Keratinocyte (primary cell): ENCODE measurements around the gene CD276. TPM values are rescaled to one million over a fixed set of nuclear protein-coding genes. Genes with fewer than 3 reads are reported as not detected.

Experiments
- DNase-seq: peaks from one replicate; pipeline ENCODE4 v3.0.0-alpha.2; 2011; ENCODE audit warnings: low read depth, missing footprints, low spot score
- FAIRE-seq: peaks from 2 replicates; lab custom pipeline; 2011; peaks lifted over from hg19 to GRCh38; lab: Jason Lieb, UNC
- H2AFZ ChIP-seq: 2 replicates; pipeline ENCODE4 v1.6.0; 2012; ENCODE audit warnings: low read length, control low read depth, inconsistent platforms; ENCODE audit not compliant: control insufficient read depth
- H3K27ac ChIP-seq: 2 replicates; pipeline ENCODE4 v1.5.1; 2011; ENCODE audit warnings: low read length; ENCODE audit not compliant: control insufficient read depth, insufficient read depth
- H3K27me3 ChIP-seq: 3 replicates; pipeline ENCODE4 v1.6.0; 2011; ENCODE audit warnings: low read length; ENCODE audit not compliant: control insufficient read depth, insufficient read depth; ENCODE audit errors: extremely low read depth
- H3K36me3 ChIP-seq, 2 experiments: 2 replicates in 1 of 2; 3 replicates in 1 of 2; pipeline ENCODE4 v1.5.1; 2011; ENCODE audit warnings: low read length in 2 of 2, mild to moderate bottlenecking in 1 of 2; ENCODE audit not compliant: control insufficient read depth in 2 of 2, insufficient read depth in 2 of 2; ENCODE audit errors: extremely low read depth in 1 of 2
- H3K4me1 ChIP-seq: 3 replicates; pipeline ENCODE4 v1.5.1; 2011; ENCODE audit warnings: low read length; ENCODE audit not compliant: control insufficient read depth, insufficient read depth; ENCODE audit errors: extremely low read depth
- H3K4me2 ChIP-seq: 3 replicates; pipeline ENCODE4 v1.6.0; 2011; ENCODE audit warnings: low read depth, low read length; ENCODE audit not compliant: control insufficient read depth, insufficient read depth; ENCODE audit errors: extremely low read depth
- H3K4me3 ChIP-seq, 3 experiments: fragments of 200-600 bp in 1 of 3; sonication (generic) in 1 of 3; 2 replicates in 2 of 3; 3 replicates in 1 of 3; pipeline ENCODE4 v1.5.1; 2011 to 2016; ENCODE audit warnings: low read length in 3 of 3, mild to moderate bottlenecking in 3 of 3, control low read depth in 2 of 3, inconsistent platforms in 1 of 3, low read depth in 1 of 3, mixed read lengths in 1 of 3, mixed run types in 1 of 3, moderate library complexity in 1 of 3; ENCODE audit not compliant: control insufficient read depth in 2 of 3, insufficient read depth in 2 of 3; ENCODE audit errors: extremely low read depth in 1 of 3
- H3K79me2 ChIP-seq: 2 replicates; pipeline ENCODE4 v1.6.0; 2012; ENCODE audit warnings: low read length; ENCODE audit not compliant: control insufficient read depth, insufficient read depth
- H3K9ac ChIP-seq: 3 replicates; pipeline ENCODE4 v1.6.0; 2011; ENCODE audit warnings: low read length; ENCODE audit not compliant: control insufficient read depth, insufficient read depth; ENCODE audit errors: extremely low read depth
- H3K9me1 ChIP-seq: 3 replicates; pipeline ENCODE4 v1.6.0; 2011; ENCODE audit warnings: low read length; ENCODE audit not compliant: control insufficient read depth, insufficient read depth; ENCODE audit errors: extremely low read depth
- H3K9me3 ChIP-seq: 2 replicates; pipeline ENCODE4 v1.5.1; 2012; ENCODE audit warnings: low read depth, low read length; ENCODE audit not compliant: control insufficient read depth
- H4K20me1 ChIP-seq: 3 replicates; pipeline ENCODE4 v1.6.0; 2011; ENCODE audit warnings: low read length; ENCODE audit not compliant: control insufficient read depth, insufficient read depth; ENCODE audit errors: extremely low read depth
- EZH2 ChIP-seq: IDR thresholded peaks from one replicate; pipeline ENCODE4 v1.6.1; 2012; ENCODE audit warnings: inconsistent platforms, mild to moderate bottlenecking, low read length, moderate library complexity
- dilution Hi-C: fragments of 300-500 bp; cut with MboI; formaldehyde crosslinking; loops from one replicate; pipeline ENCODE4 v1.7.0; 2020; ENCODE audit warnings: low sequenced_read_pairs; ENCODE audit not compliant: extremely low pct_ligation_motif_present
- polyA plus RNA-seq, 5 experiments: library from polyadenylated mRNA; depleted of rRNA in 3 of 5; stranded (reverse) in 3 of 5; stranded (forward) in 1 of 5; unstranded in 1 of 5; fragments of >200 nt; gene quantifications; 1 replicate in 1 of 5; 2 replicates in 3 of 5; 3 replicates in 1 of 5; pipeline versions ENCODE4 v1.2.1 to v1.2.3, GENCODE V29; 2011 to 2012; ENCODE audit warnings: missing spikeins in 2 of 5, low read depth in 1 of 5, low replicate concordance in 1 of 5
- TF ChIP-seq, protein P1 (sequence below), 3 experiments: IDR thresholded peaks in 1 of 3; conservative IDR thresholded peaks in 1 of 3; optimal IDR thresholded peaks in 1 of 3; 2 replicates in 2 of 3; 3 replicates in 1 of 3; pipeline versions ENCODE3 to v1.5.1; 2011; ENCODE audit warnings: low read length in 3 of 3, mild to moderate bottlenecking in 3 of 3, moderate library complexity in 2 of 3, control low read depth in 1 of 3, inconsistent platforms in 1 of 3; ENCODE audit not compliant: insufficient read depth in 2 of 3; ENCODE audit errors: extremely low read depth in 1 of 3

The CD276 gene
- polyA plus RNA-seq, 1 donor (not counting 4 experiments of a cell fraction or from before 2014, with no cell fraction given) = 62.9 TPM

DNA sequence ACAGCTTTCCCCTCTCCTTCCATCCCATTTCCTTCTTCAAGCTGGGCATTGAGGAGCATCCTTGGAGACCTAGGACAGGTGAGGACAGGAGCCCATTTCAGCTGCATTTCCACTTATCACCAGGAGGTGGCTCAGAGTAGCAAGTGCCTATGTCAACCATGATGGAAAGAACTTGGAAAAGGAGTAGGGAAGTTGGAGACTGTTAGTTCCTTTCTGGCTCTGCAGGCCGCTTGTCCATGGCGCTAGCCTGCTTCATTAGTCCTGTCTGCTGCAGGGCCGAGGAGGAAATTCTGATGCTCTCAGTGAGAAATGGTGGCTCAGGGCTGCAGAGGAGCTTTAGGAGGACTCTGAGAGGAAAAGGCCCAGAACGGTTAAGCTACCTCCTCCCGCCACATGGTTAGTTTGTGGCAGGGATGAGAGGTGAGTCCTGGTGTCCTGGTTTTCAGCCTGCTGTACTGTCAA lies 7.0 kb upstream of the CD276 start:
- TF ChIP-seq, protein P1, sequence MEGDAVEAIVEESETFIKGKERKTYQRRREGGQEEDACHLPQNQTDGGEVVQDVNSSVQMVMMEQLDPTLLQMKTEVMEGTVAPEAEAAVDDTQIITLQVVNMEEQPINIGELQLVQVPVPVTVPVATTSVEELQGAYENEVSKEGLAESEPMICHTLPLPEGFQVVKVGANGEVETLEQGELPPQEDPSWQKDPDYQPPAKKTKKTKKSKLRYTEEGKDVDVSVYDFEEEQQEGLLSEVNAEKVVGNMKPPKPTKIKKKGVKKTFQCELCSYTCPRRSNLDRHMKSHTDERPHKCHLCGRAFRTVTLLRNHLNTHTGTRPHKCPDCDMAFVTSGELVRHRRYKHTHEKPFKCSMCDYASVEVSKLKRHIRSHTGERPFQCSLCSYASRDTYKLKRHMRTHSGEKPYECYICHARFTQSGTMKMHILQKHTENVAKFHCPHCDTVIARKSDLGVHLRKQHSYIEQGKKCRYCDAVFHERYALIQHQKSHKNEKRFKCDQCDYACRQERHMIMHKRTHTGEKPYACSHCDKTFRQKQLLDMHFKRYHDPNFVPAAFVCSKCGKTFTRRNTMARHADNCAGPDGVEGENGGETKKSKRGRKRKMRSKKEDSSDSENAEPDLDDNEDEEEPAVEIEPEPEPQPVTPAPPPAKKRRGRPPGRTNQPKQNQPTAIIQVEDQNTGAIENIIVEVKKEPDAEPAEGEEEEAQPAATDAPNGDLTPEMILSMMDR (optimal IDR thresholded peaks at IDR 0.05 in 1 of 3, IDR thresholded peaks at IDR 0.05 in 1 of 3, conservative IDR thresholded peaks at IDR 0.05 in 1 of 3; ENCODE audit: extremely low read depth in 1 of 3, insufficient read depth in 2 of 3, low read length in 3 of 3) = peak; percentile 88 to 95 (median 91)
- no peak for TF ChIP-seq EZH2
- Histone ChIP-seq H3K27me3 (no peaks in the 10 kb centered on the region), H3K4me1 (no peaks in the 10 kb centered on the region), H4K20me1 (no peaks in the 10 kb centered on the region), H3K9me3 (no peaks in the 10 kb centered on the region), H3K27ac (no peak overlapping the region), H3K4me3 (no peak overlapping the region), H3K4me2 (no peak overlapping the region), H3K79me2 (no peaks in the 10 kb centered on the region), H3K9me1 (no peaks in the 10 kb centered on the region), H3K9ac (no peak overlapping the region), H3K36me3 (no peaks in the 10 kb centered on the region), H2AFZ (no peak overlapping the region)
- DNase-seq = no peak
- FAIRE-seq = peak; percentile 93
- dilution Hi-C loops = loop anchor here (25.0 kb wide), 1 partner anchor 90 kb away; no protein-coding TSS in a partner anchor

DNA sequence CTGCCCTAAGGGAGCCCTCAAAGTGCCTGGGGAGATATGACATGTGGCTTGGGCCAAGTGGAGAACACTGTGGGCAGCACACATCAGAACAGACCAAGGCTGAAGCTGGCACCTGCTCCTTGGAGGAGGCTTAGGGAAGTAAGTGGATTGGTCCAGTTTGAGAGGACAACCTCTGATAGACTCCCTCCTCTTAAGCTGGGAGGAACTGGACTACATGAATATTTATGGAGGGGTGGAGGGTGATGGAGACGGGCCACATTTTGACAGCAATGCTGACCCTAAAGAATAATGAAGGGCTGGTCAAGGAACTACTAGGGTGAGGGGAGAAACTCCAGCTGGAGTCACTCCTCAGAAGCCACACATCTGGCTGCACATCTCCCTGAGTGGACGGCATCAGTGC lies 6.5 kb upstream of the CD276 start:
- Histone ChIP-seq H3K4me3 (no peak overlapping the region), H3K79me2 (no peaks in the 10 kb centered on the region), H3K27me3 (no peaks in the 10 kb centered on the region), H3K4me1 (no peaks in the 10 kb centered on the region), H3K36me3 (no peaks in the 10 kb centered on the region), H3K4me2 (no peak overlapping the region), H4K20me1 (no peaks in the 10 kb centered on the region), H3K27ac (no peak overlapping the region), H3K9me3 (no peaks in the 10 kb centered on the region), H2AFZ (no peak overlapping the region), H3K9ac (no peak overlapping the region), H3K9me1 (no peaks in the 10 kb centered on the region)
- DNase-seq = no peak
- no peak for TF ChIP-seq EZH2
- TF ChIP-seq, protein P1 (optimal IDR thresholded peaks at IDR 0.05 in 1 of 3, IDR thresholded peaks at IDR 0.05 in 1 of 3, conservative IDR thresholded peaks at IDR 0.05 in 1 of 3; ENCODE audit: extremely low read depth in 1 of 3, insufficient read depth in 2 of 3, low read length in 3 of 3) = no peak
- dilution Hi-C loops = loop anchor here (25.0 kb wide), 1 partner anchor 90 kb away; no protein-coding TSS in a partner anchor
- FAIRE-seq = no peak
